SK-N-SH (cell line): Measurements from ENCODE around the gene EIPR1. TPM values are rescaled to one million over a fixed set of nuclear protein-coding genes. Genes with fewer than 3 reads are reported as not detected.

Source experiments
- CTCF ChIA-PET: fragments of 300-600, 350-600 bp; formaldehyde crosslinking; extraction: SDS; loops from one replicate; lab custom pipeline; 2021; lab: Yijun Ruan, JAX
- POLR2A ChIA-PET: fragments of 350-600 bp; sonication (Branson Sonifier 250); formaldehyde crosslinking; extraction: SDS; loops from one replicate; lab custom pipeline; 2020; ENCODE audit warnings: antibody characterized with exemption, inconsistent platforms; lab: Yijun Ruan, JAX
- DNase-seq: peaks from one replicate; pipeline ENCODE4 v3.0.0; 2012
- H2AFZ ChIP-seq: fragments of 200-600 bp; sonication (generic); 2 replicates; pipeline ENCODE4 v1.8.1; 2016; ENCODE audit warnings: antibody characterized with exemption, mild to moderate bottlenecking, low read depth
- H3F3A ChIP-seq: fragments of 200-600 bp; sonication (generic); replicated peaks from 2 replicates; pipeline ENCODE3; 2016; ENCODE audit warnings: antibody characterized with exemption, mild to moderate bottlenecking; ENCODE audit not compliant: insufficient read depth
- H3K27ac ChIP-seq, 2 experiments: fragments of 200-500 bp in 1 of 2; fragments of 200-600 bp in 1 of 2; sonication (Bioruptor generic) in 1 of 2; sonication (generic), shearing (Covaris generic) in 1 of 2; 2 replicates each; pipeline versions ENCODE4 v1.5.1 to v1.6.1; 2014 to 2016; ENCODE audit warnings: low read depth in 2 of 2, inconsistent platforms in 1 of 2, low read length in 1 of 2, mild to moderate bottlenecking in 1 of 2, mixed read lengths in 1 of 2
- H3K27me3 ChIP-seq: fragments of 200-600 bp; sonication (generic), shearing (Covaris generic); 2 replicates; pipeline ENCODE4 v1.6.1; 2016; ENCODE audit warnings: mixed run types; ENCODE audit not compliant: insufficient read depth
- H3K36me3 ChIP-seq, 2 experiments: fragments of 200-500 bp in 1 of 2; fragments of 200-600 bp in 1 of 2; sonication (Bioruptor generic) in 1 of 2; sonication (generic) in 1 of 2; replicated peaks in 1 of 2; 2 replicates each; pipeline versions ENCODE3 to v1.5.1; 2014 to 2016; ENCODE audit warnings: low read length in 1 of 2, mild to moderate bottlenecking in 1 of 2; ENCODE audit not compliant: insufficient read depth in 2 of 2, control insufficient read depth in 1 of 2
- H3K4me1 ChIP-seq, 2 experiments: fragments of 200-500 bp in 1 of 2; fragments of 200-600 bp in 1 of 2; sonication (Bioruptor generic) in 1 of 2; sonication (generic), shearing (Covaris generic) in 1 of 2; 2 replicates each; pipeline versions ENCODE4 v1.5.1 to v1.6.1; 2014 to 2016; ENCODE audit warnings: low read depth in 1 of 2, low read length in 1 of 2, mixed run types in 1 of 2; ENCODE audit not compliant: insufficient read depth in 2 of 2, control insufficient read depth in 1 of 2
- H3K4me2 ChIP-seq: fragments of 200-600 bp; sonication (generic), shearing (Covaris generic); 2 replicates; pipeline ENCODE4 v1.6.1; 2017; ENCODE audit warnings: mixed run types
- H3K4me3 ChIP-seq, 2 experiments: fragments of 200-500 bp in 1 of 2; fragments of 200-600 bp in 1 of 2; sonication (Bioruptor generic) in 1 of 2; sonication (generic), shearing (Covaris generic) in 1 of 2; 2 replicates each; pipeline versions ENCODE4 v1.5.1 to v1.8.1; 2014 to 2016; ENCODE audit warnings: low read depth in 2 of 2, inconsistent platforms in 1 of 2, low read length in 1 of 2, mild to moderate bottlenecking in 1 of 2, mixed read lengths in 1 of 2, moderate library complexity in 1 of 2
- H3K79me2 ChIP-seq: fragments of 200-600 bp; sonication (generic); 2 replicates; pipeline ENCODE4 v1.8.1; 2017; ENCODE audit warnings: mild to moderate bottlenecking; ENCODE audit not compliant: insufficient read depth
- H3K9ac ChIP-seq: fragments of 200-600 bp; sonication (generic); 2 replicates; pipeline ENCODE4 v1.6.1; 2017; ENCODE audit warnings: mixed run types
- H3K9me2 ChIP-seq: fragments of 200-600 bp; sonication (generic); 2 replicates; pipeline ENCODE4 v1.6.1; 2017; ENCODE audit warnings: mixed run types
- H3K9me3 ChIP-seq: fragments of 200-600 bp; sonication (generic); 2 replicates; pipeline ENCODE4 v1.6.1; 2017; ENCODE audit warnings: mixed run types, mild to moderate bottlenecking, moderate library complexity
- H4K20me1 ChIP-seq: fragments of 200-600 bp; sonication (generic); 2 replicates; pipeline ENCODE4 v1.6.1; 2017; ENCODE audit warnings: mild to moderate bottlenecking, mixed run types; ENCODE audit not compliant: insufficient read depth
- CHD2 ChIP-seq: fragments of 150-350 bp; IDR thresholded peaks from 2 replicates; pipeline ENCODE4 v1.6.1; 2018; ENCODE audit warnings: low read length; ENCODE audit not compliant: partially characterized antibody
- CTCF ChIP-seq: fragments of 200-600 bp; sonication (generic); IDR thresholded peaks from 2 replicates; pipeline ENCODE4 v1.6.1; 2017; ENCODE audit warnings: antibody characterized with exemption, mild to moderate bottlenecking, moderate library complexity
- EP300 ChIP-seq, 2 experiments: IDR thresholded peaks; 2 replicates each; pipeline versions ENCODE4 v1.4.0 to v1.6.1; 2012; ENCODE audit warnings: borderline replicate concordance in 1 of 2, low read depth in 1 of 2, low read length in 1 of 2
- EZH2phosphoT487 ChIP-seq: fragments of 200-600 bp; sonication (generic); IDR thresholded peaks from 2 replicates; pipeline ENCODE4 v1.6.1; 2017; ENCODE audit warnings: low read depth, mixed run types, mild to moderate bottlenecking, antibody characterized with exemption, moderate library complexity, borderline replicate concordance
- FOXJ3 ChIP-seq: sonication (generic); formaldehyde crosslinking; IDR thresholded peaks from 2 replicates; pipeline ENCODE4 v1.5.1; 2020; ENCODE audit warnings: mild to moderate bottlenecking, missing genetic modification reagents
- GATA2 ChIP-seq: sonication (generic); formaldehyde crosslinking; IDR thresholded peaks from 2 replicates; pipeline ENCODE4 v1.5.0; 2020; ENCODE audit warnings: mild to moderate bottlenecking, missing genetic modification reagents
- JUND ChIP-seq: IDR thresholded peaks from 2 replicates; pipeline ENCODE4 v1.4.0; 2012
- MEF2A ChIP-seq: IDR thresholded peaks from 2 replicates; pipeline ENCODE4 v1.4.0; 2012; ENCODE audit warnings: low read depth, borderline replicate concordance
- NRF1 ChIP-seq: IDR thresholded peaks from 2 replicates; pipeline ENCODE4 v1.6.1; 2012; ENCODE audit warnings: low read depth, mild to moderate bottlenecking, low read length
- POLR2AphosphoS5 ChIP-seq: IDR thresholded peaks from 2 replicates; pipeline ENCODE4 v1.6.1; 2012; ENCODE audit warnings: low read depth, low read length
- RAD21 ChIP-seq: IDR thresholded peaks from 2 replicates; pipeline ENCODE4 v1.6.1; 2012; ENCODE audit warnings: mild to moderate bottlenecking, low read length
- RCOR1 ChIP-seq: fragments of 150-350 bp; IDR thresholded peaks from 2 replicates; pipeline ENCODE4 v1.6.1; 2017; ENCODE audit warnings: antibody characterized with exemption, low read length
- REST ChIP-seq: IDR thresholded peaks from 2 replicates; pipeline ENCODE4 v1.6.1; 2012; ENCODE audit warnings: mild to moderate bottlenecking, low read depth, low read length, moderate library complexity
- SIN3A ChIP-seq: IDR thresholded peaks from 2 replicates; pipeline ENCODE4 v1.6.1; 2012; ENCODE audit warnings: low read depth, mild to moderate bottlenecking, low read length, moderate library complexity, borderline replicate concordance
- SMC3 ChIP-seq: IDR thresholded peaks from 2 replicates; pipeline ENCODE4 v1.6.1; 2012; ENCODE audit warnings: low read depth, low read length, improper control_type of control experiment
- TEAD4 ChIP-seq: IDR thresholded peaks from 2 replicates; pipeline ENCODE4 v1.4.0; 2012; ENCODE audit warnings: mild to moderate bottlenecking, borderline replicate concordance; ENCODE audit not compliant: insufficient read depth
- USF2 ChIP-seq: fragments of 150-350 bp; IDR thresholded peaks from 2 replicates; pipeline ENCODE4 v1.6.1; 2017; ENCODE audit warnings: antibody characterized with exemption, low read length, low read depth, borderline replicate concordance
- YY1 ChIP-seq: IDR thresholded peaks from 2 replicates; pipeline ENCODE4 v1.4.0; 2012; ENCODE audit warnings: low read depth, mild to moderate bottlenecking
- WGBS: methylation state at CpG from one replicate; pipeline ENCODE4 v1.1.6; 2017; ENCODE audit warnings: low lambda C conversion rate; 5-methylcytosine and 5-hydroxymethylcytosine counted together
- polyA plus RNA-seq, 3 experiments: library from polyadenylated mRNA; depleted of rRNA; stranded (reverse); fragments of >200 nt; gene quantifications; 2 replicates each; pipeline ENCODE4 v1.2.3, GENCODE V29; 2012

The EIPR1 gene
- polyA plus RNA-seq, 1 of the 3 experiments (the other 2 are of a cell fraction): 85.9 TPM

- H3K27me3 ChIP-seq: no peaks in the 10 kb centered on the region
- H3K79me2 ChIP-seq: peaks cover 39% of the 10 kb centered on the region; the same call in 1 of the 2 replicates
- ChIA-PET CTCF (interaction anchor here (1.2 to 1.8 kb wide), 2 partner anchors 10 to 15 kb away, joined by 3 to 11 read pairs; no protein-coding TSS in a partner anchor), POLR2A (no interaction called here)
- H3K4me1 ChIP-seq: peaks cover 0 to 2% of the 10 kb centered on the region in 2 experiments; a peak in 1 of 4 replicates
- peaks cover 5% of the 10 kb centered on the region for H3F3A ChIP-seq
- H3K4me3 ChIP-seq: no peak overlapping the region
- H3K9me2 ChIP-seq: no peaks in the 10 kb centered on the region
- H3K36me3 ChIP-seq: peaks cover 42 to 55% of the 10 kb centered on the region in 2 experiments
- H3K27ac ChIP-seq: no peak overlapping the region
- no peak overlapping the region for H2AFZ ChIP-seq
- no peaks in the 10 kb centered on the region for H3K9me3 ChIP-seq
- 97% methylated on average over 12 of the region's 13 CpGs for WGBS
- no peak overlapping the region for H3K9ac ChIP-seq
- no peaks in the 10 kb centered on the region for H4K20me1 ChIP-seq
- DNase-seq: no peak
- no peak overlapping the region for H3K4me2 ChIP-seq
- no peak for TF ChIP-seq USF2
- no peak for TF ChIP-seq SIN3A
- no peak for TF ChIP-seq NRF1
- no peak for TF ChIP-seq YY1
- no peak for TF ChIP-seq CHD2
- no peak for TF ChIP-seq MEF2A
- no peak for TF ChIP-seq TEAD4
- no peak for TF ChIP-seq SMC3
- no peak for TF ChIP-seq POLR2AphosphoS5
- no peak for TF ChIP-seq FOXJ3 (CRISPR knock-in tag)
- TF ChIP-seq EZH2phosphoT487: no peak
- TF ChIP-seq EP300 (IDR thresholded peaks at IDR 0.05; ENCODE audit: borderline replicate concordance in 1 of 2, low read depth in 1 of 2, low read length in 1 of 2): no peak
- no peak for TF ChIP-seq RCOR1
- TF ChIP-seq GATA2 (CRISPR knock-in tag): no peak
Observed at GRCh38 chr2:3408781-3409180, 31.2 kb upstream of the EIPR1 start.

- WGBS: 92% methylated on average over 3 of the region's 3 CpGs
- ChIA-PET POLR2A (interaction anchor here (1.0 kb wide), 1 partner anchor 22 kb away, joined by 3 read pairs; no protein-coding TSS in a partner anchor), CTCF (interaction anchor here (0.7 to 2.9 kb wide), 5 partner anchors 11 to 103 kb away, joined by 3 to 17 read pairs (median 4); no protein-coding TSS in a partner anchor)
- DNase-seq: no peak
- no peak overlapping the region for H3K4me3 ChIP-seq
- H4K20me1 ChIP-seq: no peaks in the 10 kb centered on the region
- H3F3A ChIP-seq: peaks cover 3% of the 10 kb centered on the region
- peaks cover 40% of the 10 kb centered on the region; the same call in 1 of the 2 replicates for H3K79me2 ChIP-seq
- no peaks in the 10 kb centered on the region for H3K4me1 ChIP-seq
- H2AFZ ChIP-seq: no peak overlapping the region
- no peak overlapping the region for H3K9ac ChIP-seq
- no peak for TF ChIP-seq RAD21
- TF ChIP-seq SMC3: no peak
- TF ChIP-seq CHD2: no peak
- no peak for TF ChIP-seq REST
- TF ChIP-seq CTCF: no peak
- no peak for TF ChIP-seq POLR2AphosphoS5
- no peak for TF ChIP-seq FOXJ3 (CRISPR knock-in tag)
- no peak for TF ChIP-seq GATA2 (CRISPR knock-in tag)
- no peak for TF ChIP-seq JUND
- TF ChIP-seq EP300 (IDR thresholded peaks at IDR 0.05; ENCODE audit: borderline replicate concordance in 1 of 2, low read depth in 1 of 2, low read length in 1 of 2): no peak
- H3K9me3 ChIP-seq: no peaks in the 10 kb centered on the region
- peaks cover 61% of the 10 kb centered on the region in 2 experiments for H3K36me3 ChIP-seq
- H3K4me2 ChIP-seq: no peak overlapping the region
- no peaks in the 10 kb centered on the region for H3K27me3 ChIP-seq
- no peak overlapping the region for H3K27ac ChIP-seq
- H3K9me2 ChIP-seq: no peaks in the 10 kb centered on the region
Observed at GRCh38 chr2:3406501-3406900, 28.9 kb upstream of the EIPR1 start.
